Suprapubic skin (tissue), 3 donors: ENCODE measurements around the gene PCA3.

Source experiments
- CTCF ChIP-seq, 2 donors: fragments of 200-600 bp in 1 of 2; fragments of 450-650 bp in 1 of 2; sonication (generic) in 1 of 2; IDR thresholded peaks; one replicate each; pipeline ENCODE4 v1.5.1; 2016 to 2019; ENCODE audit warnings: antibody characterized with exemption in 2 of 2, mild to moderate bottlenecking in 1 of 2, moderate library complexity in 1 of 2
- POLR2A ChIP-seq, 2 donors: fragments of 450-650 bp; IDR thresholded peaks; one replicate each; pipeline ENCODE4 v1.6.1; 2017; ENCODE audit warnings: antibody characterized with exemption in 2 of 2, mild to moderate bottlenecking in 2 of 2, moderate library complexity in 2 of 2

DNA sequence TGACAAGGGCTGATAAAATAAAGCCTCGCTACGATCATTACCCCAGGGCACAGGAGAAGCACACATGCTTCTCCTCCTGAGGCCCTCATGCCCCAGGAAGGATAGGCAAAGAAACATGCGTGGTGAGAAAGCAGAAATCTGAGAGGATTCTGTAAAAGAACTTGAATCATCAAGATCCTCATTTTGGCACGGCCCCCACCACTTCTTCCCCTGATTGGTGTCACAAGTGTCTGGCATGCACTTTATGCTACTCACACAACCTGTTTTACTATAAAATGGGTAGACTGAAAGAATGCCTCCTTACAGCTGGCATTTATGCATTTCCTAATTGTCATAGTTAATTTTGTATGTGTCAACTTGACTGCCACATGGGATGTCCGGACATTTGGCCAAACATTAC lies 32.1 kb downstream of the PCA3 start:
- TF ChIP-seq CTCF (IDR thresholded peaks at IDR 0.05) (no peak), POLR2A (IDR thresholded peaks at IDR 0.05) (no peak)
